COLO668 (cell line): ENCODE results near the gene HOXA10.
A peak's percentile ranks its signal among the peaks of the same experiment; 100 is the strongest.

Source experiments
- DNase-seq: peaks from one replicate; lab custom pipeline; 2025; ENCODE audit not compliant: unreplicated experiment; lab: John Stamatoyannopoulos, UW

The HOXA10 gene

DNA sequence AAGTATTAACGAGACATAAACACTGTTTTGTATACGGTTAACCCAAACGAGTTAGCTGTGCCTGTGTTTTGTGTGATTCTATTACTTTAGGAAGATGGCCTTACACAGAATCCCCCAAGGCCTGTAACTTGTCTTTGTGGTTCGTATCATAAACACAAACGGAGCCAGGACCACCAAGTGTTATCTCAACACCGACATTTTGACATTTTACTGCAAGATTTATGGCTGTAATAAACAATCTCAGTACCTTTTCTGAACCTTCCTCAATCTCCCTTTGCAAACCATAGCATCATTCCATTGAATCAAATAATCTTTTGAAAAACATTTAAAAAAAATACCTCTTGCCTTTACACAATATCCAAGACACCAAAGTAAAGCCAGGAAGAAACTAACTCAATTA is 41.1 kb downstream of the HOXA10 start:
- DNase-seq = no peak

DNA sequence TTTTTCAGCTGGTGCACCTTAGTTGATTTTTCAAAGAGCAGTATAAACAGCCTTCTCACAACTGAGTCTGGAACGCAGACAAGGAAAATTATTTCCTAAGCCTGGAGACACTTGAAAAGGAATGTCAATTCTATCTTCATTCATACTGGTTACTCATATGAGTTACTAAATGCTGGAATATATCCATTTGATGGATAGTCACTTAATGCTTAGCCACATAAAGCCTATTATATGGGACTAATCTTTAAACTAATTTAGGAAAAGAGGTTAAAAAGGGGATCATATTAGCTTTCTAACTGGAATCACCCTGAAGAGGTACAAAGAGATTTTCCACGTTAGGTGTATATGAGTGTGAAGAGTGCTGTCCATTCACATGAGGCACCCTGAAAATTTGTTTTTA is 41.9 kb downstream of the HOXA10 start:
- no peak for DNase-seq

DNA sequence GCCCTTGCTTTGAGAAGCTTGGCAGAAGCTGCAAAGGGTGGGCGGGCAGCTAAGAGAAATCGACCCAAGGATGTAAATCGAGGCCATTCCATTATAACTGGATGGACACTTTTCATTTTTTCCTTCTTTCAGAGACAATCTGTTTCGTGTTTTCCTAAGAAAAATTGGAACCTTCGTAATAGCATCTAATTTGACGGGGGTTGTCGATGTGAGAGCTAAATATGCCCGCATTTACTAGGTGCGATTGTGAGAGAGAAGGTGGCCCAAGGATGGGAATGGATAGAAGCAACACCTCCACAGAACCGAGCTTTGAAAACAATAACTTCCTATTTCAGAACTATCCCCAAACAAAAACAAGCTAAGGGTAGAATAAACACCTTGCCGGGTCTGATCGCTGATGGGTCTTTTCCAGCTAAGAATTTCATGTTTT is 42.7 kb downstream of the HOXA10 start:
- no peak for DNase-seq

DNA sequence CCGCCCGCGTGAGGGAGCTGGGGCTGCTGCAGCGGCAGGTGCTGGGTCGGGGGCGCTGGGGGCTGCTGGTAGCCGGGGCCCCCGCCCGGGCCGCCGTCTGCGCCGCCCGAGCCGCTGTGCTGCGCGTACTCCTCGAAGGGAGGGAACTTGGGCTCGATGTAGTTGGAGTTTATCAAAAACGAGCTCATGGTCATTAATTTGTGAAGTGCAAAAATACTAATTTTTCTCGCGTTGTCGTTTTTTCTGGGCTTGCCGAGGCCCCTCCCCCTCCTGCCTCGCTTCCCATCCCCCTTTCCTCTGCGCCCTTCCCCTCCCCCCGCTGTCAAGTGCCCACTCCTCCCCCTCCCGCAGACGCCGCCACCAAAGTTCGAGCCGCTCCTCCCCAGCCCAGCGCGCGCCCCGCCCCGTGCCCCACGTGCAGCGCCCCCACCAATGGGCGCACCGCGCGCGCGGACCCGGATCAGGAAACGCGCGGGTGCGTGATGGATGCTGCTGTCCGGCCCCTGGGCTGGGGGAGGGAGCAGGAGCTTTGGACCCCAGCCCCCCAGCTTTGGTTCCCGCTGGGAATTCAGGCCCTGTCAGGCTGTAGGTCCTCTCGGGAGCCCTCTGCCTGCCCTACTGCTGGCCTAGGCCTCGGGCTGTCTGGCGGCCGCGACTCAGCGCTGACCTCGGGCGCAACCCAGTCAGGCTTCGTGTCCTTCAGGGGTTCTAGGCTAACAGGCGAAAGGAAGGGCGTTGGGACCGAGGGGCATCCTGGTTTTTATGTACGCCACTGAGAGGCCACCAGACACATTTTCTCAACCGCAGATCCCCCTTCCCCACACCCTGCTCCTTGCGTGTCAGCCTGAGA is 43.4 kb downstream of the HOXA10 start, which contains the start of gene HOXA4:
Gene HOXA4, minus strand, starts transcription at position 218 of the 850 bp plus-strand sequence. Its CDS starts 24 bp downstream, at position 194.
- peak; percentile 98 for DNase-seq

DNA sequence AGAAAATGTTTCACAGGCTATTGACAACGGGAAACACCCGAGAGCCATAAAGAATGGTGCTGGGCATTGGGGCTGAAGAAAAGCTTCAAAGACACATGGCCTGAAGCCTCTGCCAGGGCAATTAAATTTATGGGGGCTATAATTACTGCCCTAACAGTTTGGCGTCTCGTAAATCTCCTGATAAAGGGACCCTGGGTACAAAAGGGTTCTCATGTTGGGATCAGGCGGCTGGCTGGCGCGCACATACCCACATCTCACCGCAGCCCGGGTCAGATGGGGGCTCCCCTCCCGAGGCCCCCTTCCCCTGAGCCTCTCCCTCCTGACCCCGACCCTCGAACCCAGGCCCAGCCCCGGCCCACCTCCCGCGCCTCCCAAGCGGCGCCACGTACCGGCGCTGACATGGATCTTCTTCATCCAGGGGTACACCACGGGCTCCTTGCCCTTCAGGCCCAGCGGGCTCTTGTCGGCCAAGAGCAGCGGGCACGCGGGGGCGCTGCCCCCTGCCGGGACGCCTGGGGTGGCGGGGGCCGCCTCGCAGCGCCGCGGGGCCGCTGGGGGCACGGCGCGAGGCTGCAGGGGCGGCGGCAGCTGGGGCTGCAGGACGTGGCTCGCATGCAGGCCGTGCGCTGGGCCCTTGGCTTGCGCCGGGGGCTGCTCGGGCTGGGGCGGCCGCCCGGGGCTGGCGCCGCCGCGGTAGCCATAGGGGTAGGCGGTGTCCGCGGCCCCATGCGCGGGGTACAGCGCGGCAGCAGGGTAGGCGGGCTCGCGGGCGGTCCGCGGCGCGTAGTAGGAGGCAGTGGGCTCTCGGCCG is 44.2 kb downstream of the HOXA10 start:
- DNase-seq = peak; percentile 85

DNA sequence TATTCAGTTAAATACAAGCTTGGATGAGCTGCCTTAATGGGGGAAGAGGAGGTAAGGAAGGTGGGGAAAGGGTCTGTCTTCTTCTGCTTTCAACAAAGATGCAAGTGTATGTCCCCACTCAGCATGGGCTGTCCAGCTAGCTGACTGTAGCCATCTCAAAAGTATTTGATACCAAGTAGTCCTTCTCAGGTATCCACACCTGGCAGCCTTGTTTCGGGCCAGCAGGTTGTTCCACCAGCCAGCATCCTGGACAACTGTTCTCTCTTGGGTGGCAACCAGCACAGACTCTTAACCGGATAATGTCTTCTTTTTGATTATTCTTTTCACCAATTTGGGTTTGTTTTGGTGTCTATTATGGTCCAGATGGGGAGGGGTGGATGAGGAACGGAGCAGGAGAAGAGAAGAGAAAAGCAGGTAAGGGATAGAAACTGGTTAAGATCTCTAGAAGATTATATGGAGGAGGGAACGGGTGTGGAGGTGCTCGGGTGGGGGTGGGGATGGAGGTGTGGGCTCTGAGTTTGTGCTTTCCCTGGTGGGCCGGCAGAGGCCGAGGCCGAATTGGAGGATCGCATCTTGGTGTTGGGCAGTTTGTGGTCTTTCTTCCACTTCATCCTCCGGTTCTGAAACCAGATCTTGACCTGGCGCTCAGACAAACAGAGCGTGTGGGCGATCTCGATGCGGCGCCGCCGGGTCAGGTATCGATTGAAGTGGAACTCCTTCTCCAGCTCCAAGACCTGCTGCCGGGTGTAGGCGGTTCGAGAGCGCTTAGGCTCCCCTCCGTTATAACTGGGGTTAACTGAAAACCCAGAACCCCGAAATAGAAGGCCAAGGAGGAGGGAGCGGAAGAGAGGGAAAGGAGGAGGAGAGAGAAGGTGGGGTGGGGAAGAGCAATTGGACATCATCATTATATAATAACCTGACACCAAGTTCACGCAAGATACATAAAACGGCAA is 45.1 kb downstream of the HOXA10 start:
- DNase-seq = no peak

DNA sequence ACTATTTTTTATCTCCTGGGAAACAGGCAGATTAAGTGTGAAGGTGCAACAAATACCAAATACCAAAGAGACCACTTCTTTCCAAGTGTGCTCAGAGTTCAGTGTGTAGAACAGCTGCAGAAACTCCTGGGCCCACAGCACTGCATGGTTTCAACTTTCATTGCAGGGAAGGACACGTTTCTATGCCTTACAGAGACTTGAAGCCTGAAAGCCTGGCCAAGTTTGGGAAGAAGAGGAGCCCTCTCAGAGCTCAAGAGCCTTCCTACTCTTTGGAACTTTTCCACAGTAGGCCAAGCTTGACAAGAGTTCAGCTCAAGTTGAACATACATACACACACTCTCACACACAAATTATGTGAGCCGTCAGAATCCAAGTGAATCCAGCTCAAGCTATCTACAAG is 46.1 kb downstream of the HOXA10 start:
- DNase-seq = no peak

DNA sequence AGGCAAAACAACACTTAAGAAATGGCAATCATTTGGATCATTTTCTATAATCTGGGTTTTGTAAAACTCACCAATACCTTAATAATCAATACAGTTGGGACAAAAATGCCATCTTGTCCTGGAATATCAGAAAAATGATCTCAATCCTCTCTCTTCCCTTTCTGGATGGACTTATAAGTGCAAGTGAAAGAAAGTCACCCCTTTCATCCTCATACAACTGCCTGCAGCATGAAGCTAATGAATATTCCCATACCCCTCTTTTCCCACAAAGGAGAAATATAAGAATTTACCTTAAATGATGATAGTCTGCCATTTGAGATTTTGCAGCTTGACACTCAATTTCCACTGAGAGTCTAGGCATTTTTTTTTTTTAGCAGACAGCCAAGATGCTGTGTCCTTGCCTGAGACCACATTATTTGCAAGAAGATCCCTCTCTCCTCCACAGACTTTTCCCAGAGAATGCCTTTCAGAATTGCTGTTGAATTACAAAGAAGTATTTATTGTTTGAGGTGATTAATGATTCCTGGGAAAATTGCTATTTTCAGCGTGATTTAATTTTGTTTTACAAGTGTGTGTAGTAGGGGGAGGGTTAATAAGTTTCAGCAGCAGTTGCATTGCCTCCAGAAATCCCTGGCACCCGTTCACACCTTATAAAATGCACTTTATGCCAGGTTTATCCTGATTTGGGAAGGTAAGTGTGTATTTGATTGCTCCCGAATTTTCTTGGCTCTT is 47.4 kb downstream of the HOXA10 start:
- no peak for DNase-seq

DNA sequence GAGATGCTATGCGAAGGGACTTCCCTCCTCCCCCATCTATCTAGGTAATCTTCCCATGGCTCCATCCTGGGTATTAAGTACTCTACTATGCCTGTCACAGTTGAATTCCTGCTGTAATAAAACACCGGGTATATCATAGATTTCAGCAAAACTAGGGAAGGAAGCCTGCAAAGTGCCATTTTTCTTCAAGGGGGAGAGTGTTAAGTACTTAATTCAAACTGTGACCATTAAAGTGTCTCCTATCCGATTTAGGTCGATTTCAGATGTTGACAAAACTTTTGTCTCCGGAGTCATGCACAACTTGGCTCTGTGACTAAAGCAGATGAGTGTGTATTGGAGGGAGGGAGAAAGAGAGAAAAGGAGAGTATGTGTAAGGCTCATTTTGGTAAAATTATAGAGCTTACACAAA is 48.1 kb downstream of the HOXA10 start:
- DNase-seq = no peak

DNA sequence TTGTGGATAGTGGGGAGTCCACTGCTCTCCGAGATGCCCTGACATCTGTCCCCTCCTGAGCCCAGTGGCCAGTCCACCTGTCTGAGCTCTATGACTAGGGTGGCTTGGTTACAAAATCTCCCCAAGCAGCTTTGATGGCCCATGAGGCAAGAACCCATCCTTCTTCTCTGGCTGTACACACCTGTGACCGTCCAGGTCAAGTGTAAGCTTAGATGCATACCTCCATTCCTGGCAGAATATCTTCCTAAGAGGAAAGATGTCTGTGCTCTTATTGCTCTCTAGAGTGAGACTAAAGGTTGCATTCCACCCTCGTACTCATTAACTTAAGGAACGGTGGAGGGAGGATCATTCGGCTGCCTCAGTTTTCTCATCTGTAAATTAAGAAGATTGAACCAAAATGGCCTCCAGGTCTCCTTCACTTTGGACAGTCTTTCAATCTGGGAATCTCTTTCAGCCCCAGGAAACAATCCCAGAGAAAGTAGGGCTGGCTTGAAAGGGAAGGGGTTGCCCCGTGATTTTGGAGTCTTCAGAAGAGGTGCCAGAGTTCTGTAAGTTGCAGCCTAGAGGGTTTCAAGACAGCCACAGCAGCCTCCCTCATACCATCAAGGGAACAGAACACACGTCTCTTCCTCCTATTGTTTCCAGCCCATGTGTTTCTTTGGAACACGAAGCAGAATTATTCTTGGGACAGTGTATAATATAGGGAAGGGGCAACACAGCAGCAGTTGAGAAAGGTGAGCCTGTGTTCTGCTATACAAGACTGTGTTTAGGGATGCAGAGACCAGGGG is 49.0 kb downstream of the HOXA10 start:
- DNase-seq = no peak

DNA sequence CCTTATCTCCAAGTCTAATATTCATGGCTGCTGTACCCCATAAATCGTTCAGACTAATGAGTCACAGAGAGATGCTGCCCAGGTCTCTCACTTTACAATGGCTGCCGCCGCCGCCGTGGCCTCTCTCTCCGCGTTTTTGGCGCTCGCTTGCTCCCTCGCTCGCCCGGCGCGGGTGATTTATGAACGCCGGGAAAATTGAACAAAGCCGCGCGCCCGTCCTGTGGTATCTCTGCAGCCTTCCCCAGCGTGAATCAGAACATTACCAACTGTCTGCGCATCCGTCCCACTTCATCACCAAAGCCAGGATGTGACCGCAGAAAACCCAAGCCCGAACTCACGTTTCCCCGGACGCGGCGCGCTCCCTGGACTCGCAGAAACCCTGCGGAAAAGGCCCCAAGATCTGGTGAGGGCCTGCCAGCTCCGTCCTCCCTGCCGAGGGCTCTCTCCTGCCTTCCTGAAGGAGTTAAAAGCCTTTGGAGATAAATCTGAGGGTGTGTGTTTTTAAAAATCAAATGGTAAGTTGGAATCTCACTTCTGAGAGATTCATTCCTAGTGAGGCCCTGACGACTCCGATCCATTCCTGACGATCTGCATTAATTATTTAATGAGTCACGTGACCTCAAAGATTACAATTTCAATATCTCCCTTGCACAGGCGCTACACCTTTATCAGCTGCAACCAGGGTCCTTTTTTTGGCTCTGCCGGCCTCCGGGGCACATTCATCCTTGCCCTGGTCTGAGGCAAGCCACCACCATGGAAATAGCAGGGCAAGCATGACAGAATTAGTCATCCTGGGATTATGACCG is 49.8 kb downstream of the HOXA10 start:
- DNase-seq = no peak

DNA sequence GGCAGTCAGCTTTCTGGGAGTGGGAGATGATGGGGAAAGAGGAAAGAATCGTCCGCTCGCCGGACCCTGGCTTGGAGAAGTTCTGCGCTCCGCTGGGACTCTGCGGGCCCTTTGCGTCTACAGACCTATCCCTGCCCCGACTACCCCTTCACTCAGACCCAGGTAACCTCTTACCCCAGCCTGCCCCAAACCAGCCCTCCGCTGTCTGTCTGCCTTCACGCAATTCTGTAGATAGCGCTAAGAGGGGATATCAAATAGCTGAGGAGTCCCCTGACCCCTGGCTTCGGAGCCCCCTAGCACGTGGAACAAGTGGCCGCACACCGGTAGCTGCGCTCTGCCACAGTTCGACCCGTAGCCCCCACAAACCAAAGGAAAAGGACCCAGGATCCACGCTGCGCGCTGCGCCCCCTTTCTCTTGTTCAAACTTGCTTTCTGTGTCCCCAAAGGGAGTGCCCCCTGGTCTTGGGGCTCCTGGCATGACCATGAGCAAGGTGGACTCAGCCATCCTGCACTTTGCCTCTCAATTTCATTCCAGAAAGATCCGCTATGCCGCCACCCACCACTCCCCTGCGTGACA is 50.6 kb downstream of the HOXA10 start:
- no peak for DNase-seq

DNA sequence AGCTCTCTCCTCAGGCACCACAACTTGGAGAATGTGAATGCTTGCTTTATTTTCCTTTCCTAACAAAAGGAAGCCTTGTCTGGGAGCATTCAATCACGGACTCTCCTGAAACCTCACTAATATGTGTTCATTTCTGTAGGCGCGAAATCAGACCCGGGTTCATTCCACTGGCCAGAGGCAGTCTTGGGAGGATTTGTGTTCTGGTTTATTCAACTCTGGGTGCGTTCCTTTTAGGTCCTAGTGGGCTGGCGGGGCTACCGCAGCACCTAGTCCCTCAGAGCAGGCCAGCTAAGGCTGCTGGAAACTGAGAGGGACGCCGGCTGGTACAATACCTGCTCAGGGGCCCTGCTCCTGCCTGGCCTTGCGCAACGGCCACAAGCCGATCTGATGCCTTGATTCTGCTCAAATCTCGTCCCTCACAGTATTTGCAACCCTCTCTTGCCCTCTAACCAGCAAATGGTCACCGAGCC is 51.1 kb downstream of the HOXA10 start:
- no peak for DNase-seq

DNA sequence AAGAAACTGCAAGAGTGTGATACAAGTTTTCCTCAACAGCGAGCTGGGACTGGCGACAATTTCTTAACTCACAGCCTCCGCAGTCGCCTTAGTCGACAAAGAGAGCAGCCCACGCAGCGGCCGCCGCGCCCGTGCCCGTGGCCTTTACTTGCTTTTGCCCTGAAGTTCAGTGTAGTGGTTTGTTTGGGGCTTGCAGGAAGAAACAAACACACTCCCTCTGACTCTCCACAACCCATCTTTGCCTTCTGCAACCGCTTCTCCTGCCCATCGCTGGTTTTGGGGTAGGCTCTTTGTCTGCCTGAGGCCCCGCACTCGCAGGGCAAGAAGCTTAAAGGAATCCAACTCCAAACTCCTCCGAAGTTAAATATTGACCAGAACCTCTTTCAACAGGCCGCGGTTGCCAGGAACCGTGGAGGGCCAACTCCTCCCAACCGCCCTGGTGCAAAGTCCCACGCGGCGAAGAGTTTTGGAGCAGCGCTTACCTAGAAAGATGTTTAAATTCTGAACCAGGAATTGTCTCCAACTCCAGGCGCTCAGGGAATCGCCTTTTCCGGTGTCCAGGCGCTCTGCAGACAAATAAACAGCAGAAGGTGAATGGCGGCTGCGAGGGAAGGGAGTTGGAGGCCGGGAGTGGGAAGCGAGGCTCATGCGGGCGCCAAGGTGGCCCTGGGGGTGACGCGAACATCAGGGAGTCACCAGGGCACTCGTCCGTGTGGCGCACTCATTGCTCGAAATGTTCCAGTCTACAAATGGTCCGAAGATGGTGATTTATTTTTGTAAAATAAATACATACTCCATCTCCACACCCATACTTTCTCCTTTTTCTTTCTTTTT is 51.8 kb downstream of the HOXA10 start:
- DNase-seq = no peak

DNA sequence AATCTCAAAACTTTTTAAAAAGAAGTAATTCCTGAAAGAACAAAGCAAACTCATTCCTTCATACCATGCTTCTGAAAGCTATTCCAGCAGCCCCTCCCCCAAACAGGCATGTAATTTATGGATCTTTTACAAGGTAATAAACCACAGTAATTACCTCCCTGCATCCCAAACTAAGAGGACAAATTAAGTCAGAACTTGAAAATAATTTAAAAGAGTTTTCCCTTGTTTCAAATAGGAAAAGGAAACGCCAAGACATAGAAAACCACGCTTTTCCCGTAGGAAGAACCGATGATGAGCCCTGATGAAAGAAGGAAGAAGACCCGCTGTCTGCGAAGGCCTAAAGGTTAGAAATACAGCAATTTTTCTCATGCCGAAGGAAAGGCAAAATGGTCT is 52.4 kb downstream of the HOXA10 start:
- DNase-seq = no peak
